HCT116 (cell line): ENCODE results near the gene FRRS1. TPM values are rescaled to one million over a fixed set of nuclear protein-coding genes. Genes with fewer than 3 reads are reported as not detected.
A peak's percentile ranks its signal among the peaks of the same experiment; 100 is the strongest.

Experiments
- ATAC-seq: fragments of 200-7000 bp; cut with Tn5 transposase; 2 replicates; pipeline ENCODE4 v1.9.1; 2020; ENCODE audit warnings: mild to moderate bottlenecking, moderate library complexity
- BruUV-seq: library from RNA; stranded (reverse); fragments of 400-500 nt; replicated peaks from 2 replicates; lab custom pipeline; 2021; lab: Mats Ljungman, UMichigan
- CTCF ChIA-PET: fragments of 300-600 bp; sonication (Branson Sonifier 250); formaldehyde crosslinking; loops from one replicate; lab custom pipeline; 2021; ENCODE audit warnings: antibody characterized with exemption; lab: Charles Lee
- POLR2A ChIA-PET: fragments of 300-600, 350-600 bp; sonication (Branson Sonifier 250); formaldehyde crosslinking; loops from one replicate; lab custom pipeline; 2021; ENCODE audit warnings: antibody characterized with exemption; lab: Charles Lee
- RAD21 ChIA-PET, 2 experiments: fragments of 300-600 bp; sonication (Branson Sonifier 250); formaldehyde crosslinking; loops; one replicate each; lab custom pipeline; 2023; ENCODE audit warnings: low total read pairs in 2 of 2; ENCODE audit not compliant: uncharacterized antibody in 2 of 2, unreplicated experiment in 2 of 2, low non-redundant PET in 1 of 2; lab: Charles Lee
- DNase-seq: peaks from one replicate; pipeline ENCODE4 v3.0.0-alpha.2; 2010; ENCODE audit warnings: low read depth, low spot score
- H2AFZ ChIP-seq: fragments of 200-600 bp; shearing (Covaris generic), sonication (generic); 2 replicates; pipeline ENCODE4 v1.6.1; 2017; ENCODE audit warnings: low read depth, mixed run types, mixed read lengths, antibody characterized with exemption, low read length; ENCODE audit not compliant: poor library complexity, severe bottlenecking
- H3K27ac ChIP-seq: 2 replicates; pipeline ENCODE4 v1.5.1; 2012; ENCODE audit warnings: low read depth, low read length
- H3K27me3 ChIP-seq: fragments of 200-600 bp; sonication (generic); 2 replicates; pipeline ENCODE4 v1.6.1; 2016; ENCODE audit warnings: mixed run types, low read length, mixed read lengths; ENCODE audit not compliant: insufficient read depth
- H3K36me3 ChIP-seq, 2 experiments: fragments of 200-500 bp in 1 of 2; fragments of 200-600 bp in 1 of 2; sonication (Bioruptor generic) in 1 of 2; sonication (generic) in 1 of 2; 2 replicates each; pipeline versions ENCODE4 v1.5.1 to v1.6.1; 2014 to 2016; ENCODE audit warnings: low read length in 2 of 2, inconsistent platforms in 1 of 2, mixed read lengths in 1 of 2, mixed run types in 1 of 2; ENCODE audit not compliant: insufficient read depth in 2 of 2, control insufficient read depth in 1 of 2
- H3K4me1 ChIP-seq, 2 experiments: fragments of 200-600 bp in 1 of 2; sonication (generic) in 1 of 2; 2 replicates each; pipeline versions ENCODE4 v1.5.1 to v1.6.1; 2012 to 2017; ENCODE audit warnings: low read length in 2 of 2, inconsistent platforms in 1 of 2, mild to moderate bottlenecking in 1 of 2, mixed read lengths in 1 of 2, mixed run types in 1 of 2, moderate library complexity in 1 of 2; ENCODE audit not compliant: insufficient read depth in 2 of 2, control insufficient read depth in 1 of 2
- H3K4me2 ChIP-seq: fragments of 200-600 bp; sonication (generic); 2 replicates; pipeline ENCODE4 v1.6.1; 2017; ENCODE audit warnings: mixed run types, low read length, mixed read lengths
- H3K4me3 ChIP-seq, 2 experiments: fragments of 200-600 bp in 1 of 2; sonication (generic) in 1 of 2; replicated peaks in 1 of 2; 2 replicates each; pipeline ENCODE4 v1.5.1; 2011 to 2016; ENCODE audit warnings: low read length in 2 of 2, control low read depth in 1 of 2, low read depth in 1 of 2, mild to moderate bottlenecking in 1 of 2, mixed read lengths in 1 of 2, mixed run types in 1 of 2
- H3K79me2 ChIP-seq: fragments of 200-600 bp; sonication (generic); 2 replicates; pipeline ENCODE4 v1.6.1; 2017; ENCODE audit warnings: mild to moderate bottlenecking, mixed run types, low read length, moderate library complexity, mixed read lengths; ENCODE audit not compliant: insufficient read depth
- H3K9ac ChIP-seq: fragments of 200-600 bp; sonication (generic); 2 replicates; pipeline ENCODE4 v1.6.1; 2016; ENCODE audit warnings: low read length, mixed read lengths
- H3K9me2 ChIP-seq: fragments of 200-600 bp; sonication (generic), shearing (Covaris generic); 2 replicates; pipeline ENCODE4 v1.6.1; 2017; ENCODE audit warnings: mixed run types, mild to moderate bottlenecking, moderate library complexity; ENCODE audit not compliant: insufficient read depth
- H3K9me3 ChIP-seq, 2 experiments: fragments of 200-500 bp in 1 of 2; fragments of 200-600 bp in 1 of 2; sonication (Bioruptor generic) in 1 of 2; sonication (generic) in 1 of 2; 2 replicates each; pipeline ENCODE4 v1.6.1; 2014 to 2017; ENCODE audit warnings: low read length in 2 of 2, mixed read lengths in 2 of 2, inconsistent platforms in 1 of 2, low read depth in 1 of 2, mild to moderate bottlenecking in 1 of 2, mixed run types in 1 of 2, moderate library complexity in 1 of 2; ENCODE audit not compliant: control insufficient read depth in 1 of 2, insufficient read depth in 1 of 2
- H4K20me1 ChIP-seq: fragments of 200-600 bp; sonication (generic), shearing (Covaris generic); 2 replicates; pipeline ENCODE4 v1.6.1; 2017; ENCODE audit warnings: mixed run types, mild to moderate bottlenecking, moderate library complexity; ENCODE audit not compliant: insufficient read depth
- ELF1 ChIP-seq: IDR thresholded peaks from 2 replicates; pipeline ENCODE4 v1.6.1; 2012; ENCODE audit warnings: low read depth, borderline replicate concordance
- EZH2 ChIP-seq: fragments of 200-600 bp; sonication (generic); IDR thresholded peaks from 2 replicates; pipeline ENCODE4 v1.6.1; 2017; ENCODE audit warnings: antibody characterized with exemption, mixed run types
- RAD21 ChIP-seq: IDR thresholded peaks from 2 replicates; pipeline ENCODE4 v1.6.1; 2012; ENCODE audit warnings: low read depth, mild to moderate bottlenecking
- TCF7L2 ChIP-seq: IDR thresholded peaks from 2 replicates; pipeline ENCODE4 v1.7.0; 2011; ENCODE audit warnings: borderline replicate concordance, inconsistent platforms; ENCODE audit not compliant: insufficient read depth, insufficient read length; ENCODE audit errors: extremely low read depth
- ZNF274 ChIP-seq: fragments of 200-500 bp; sonication (Bioruptor generic); IDR thresholded peaks from 2 replicates; pipeline ENCODE4 v1.6.1; 2014; ENCODE audit warnings: mild to moderate bottlenecking, low read depth, low read length, inconsistent platforms
- intact Hi-C: fragments of 100-400 bp; cut with micrococcal nuclease; formaldehyde crosslinking; loops from 2 replicates; pipeline ENCODE4 v1.10.0; 2022
- total RNA-seq: library from RNA; stranded (reverse); gene quantifications from one replicate; pipeline ENCODE4 v1.2.1, GENCODE V29; 2021; ENCODE audit not compliant: unreplicated experiment
- TF ChIP-seq, protein P1 (sequence below): IDR thresholded peaks from 2 replicates; pipeline ENCODE4 v1.6.1; 2012
- TF ChIP-seq, protein P2 (sequence below): IDR thresholded peaks from 2 replicates; pipeline ENCODE4 v1.6.1; 2012; ENCODE audit warnings: low read depth

Gene FRRS1
- total RNA-seq, 1 experiment from 2014 or later = 19.8 TPM

DNA sequence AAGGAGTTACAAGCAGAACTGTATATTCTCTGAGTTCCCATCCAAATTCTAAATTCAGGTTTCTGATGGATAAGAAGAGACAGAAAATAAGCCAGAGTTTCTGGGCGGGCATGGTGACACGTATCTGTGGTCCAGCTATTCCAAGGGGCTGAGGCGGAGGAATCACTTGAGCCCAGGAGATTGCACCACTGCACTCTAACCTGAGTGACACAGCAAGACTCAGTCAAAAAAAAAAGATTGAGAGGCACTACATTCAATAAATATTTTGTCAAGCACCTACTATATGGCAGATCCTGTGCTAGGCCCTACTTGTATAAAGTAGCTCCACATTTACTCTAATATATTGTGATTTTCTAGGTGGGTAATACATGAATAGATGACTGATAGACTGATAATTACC is 6.4 kb upstream of the FRRS1 start:
- H3K36me3 ChIP-seq = no peaks in the 10 kb centered on the region
- ATAC-seq (no peak), DNase-seq (no peak)
- H3K79me2 ChIP-seq = no peaks in the 10 kb centered on the region
- ChIA-PET CTCF (interaction anchor here (1.6 kb wide), 1 partner anchor 13 kb away, joined by 3 read pairs; no protein-coding TSS in a partner anchor), POLR2A (no interaction called here), RAD21 (no interaction called here)
- no peak overlapping the region for H3K27ac ChIP-seq
- no peaks in the 10 kb centered on the region for H3K9me3 ChIP-seq
- intact Hi-C loops = no loop called here
- no peaks in the 10 kb centered on the region for H3K9me2 ChIP-seq
- TF ChIP-seq ELF1 = no peak
- no peak for TF ChIP-seq TCF7L2
- no peak overlapping the region for H3K4me3 ChIP-seq
- H3K4me1 ChIP-seq = peaks cover 0 to 8% of the 10 kb centered on the region in 2 experiments; a peak in 2 of 4 replicates
- no peaks in the 10 kb centered on the region for H4K20me1 ChIP-seq
- no peak overlapping the region for H3K9ac ChIP-seq
- BruUV-seq = no TSS peak
- peak overlapping the region; percentile 99 for H2AFZ ChIP-seq
- no peak overlapping the region for H3K4me2 ChIP-seq
- H3K27me3 ChIP-seq = no peaks in the 10 kb centered on the region

DNA sequence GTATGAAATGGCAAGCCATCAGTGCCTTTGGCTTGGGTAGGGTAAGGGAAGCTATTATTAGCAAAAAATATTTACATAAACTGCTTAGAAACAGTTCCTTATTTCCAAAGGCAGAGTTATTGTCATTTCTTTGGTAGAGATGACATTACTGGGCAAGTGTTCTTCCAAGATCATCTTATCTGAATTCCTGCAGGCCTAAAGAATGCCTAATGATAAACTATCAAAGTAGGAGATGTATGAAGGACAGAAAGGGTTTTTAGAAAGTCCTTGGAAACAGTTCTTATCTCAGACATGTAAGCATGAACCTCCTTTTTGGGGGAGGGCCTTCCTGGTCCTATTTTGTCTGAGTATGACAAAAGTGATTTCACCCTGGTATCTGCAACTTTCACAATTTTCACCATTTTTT is 5.1 kb upstream of the FRRS1 start:
- TF ChIP-seq EZH2 (no peak), RAD21 (no peak), ZNF274 (no peak)
- TF ChIP-seq, protein P1, sequence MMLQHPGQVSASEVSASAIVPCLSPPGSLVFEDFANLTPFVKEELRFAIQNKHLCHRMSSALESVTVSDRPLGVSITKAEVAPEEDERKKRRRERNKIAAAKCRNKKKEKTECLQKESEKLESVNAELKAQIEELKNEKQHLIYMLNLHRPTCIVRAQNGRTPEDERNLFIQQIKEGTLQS = no peak
- TF ChIP-seq, protein P2, sequence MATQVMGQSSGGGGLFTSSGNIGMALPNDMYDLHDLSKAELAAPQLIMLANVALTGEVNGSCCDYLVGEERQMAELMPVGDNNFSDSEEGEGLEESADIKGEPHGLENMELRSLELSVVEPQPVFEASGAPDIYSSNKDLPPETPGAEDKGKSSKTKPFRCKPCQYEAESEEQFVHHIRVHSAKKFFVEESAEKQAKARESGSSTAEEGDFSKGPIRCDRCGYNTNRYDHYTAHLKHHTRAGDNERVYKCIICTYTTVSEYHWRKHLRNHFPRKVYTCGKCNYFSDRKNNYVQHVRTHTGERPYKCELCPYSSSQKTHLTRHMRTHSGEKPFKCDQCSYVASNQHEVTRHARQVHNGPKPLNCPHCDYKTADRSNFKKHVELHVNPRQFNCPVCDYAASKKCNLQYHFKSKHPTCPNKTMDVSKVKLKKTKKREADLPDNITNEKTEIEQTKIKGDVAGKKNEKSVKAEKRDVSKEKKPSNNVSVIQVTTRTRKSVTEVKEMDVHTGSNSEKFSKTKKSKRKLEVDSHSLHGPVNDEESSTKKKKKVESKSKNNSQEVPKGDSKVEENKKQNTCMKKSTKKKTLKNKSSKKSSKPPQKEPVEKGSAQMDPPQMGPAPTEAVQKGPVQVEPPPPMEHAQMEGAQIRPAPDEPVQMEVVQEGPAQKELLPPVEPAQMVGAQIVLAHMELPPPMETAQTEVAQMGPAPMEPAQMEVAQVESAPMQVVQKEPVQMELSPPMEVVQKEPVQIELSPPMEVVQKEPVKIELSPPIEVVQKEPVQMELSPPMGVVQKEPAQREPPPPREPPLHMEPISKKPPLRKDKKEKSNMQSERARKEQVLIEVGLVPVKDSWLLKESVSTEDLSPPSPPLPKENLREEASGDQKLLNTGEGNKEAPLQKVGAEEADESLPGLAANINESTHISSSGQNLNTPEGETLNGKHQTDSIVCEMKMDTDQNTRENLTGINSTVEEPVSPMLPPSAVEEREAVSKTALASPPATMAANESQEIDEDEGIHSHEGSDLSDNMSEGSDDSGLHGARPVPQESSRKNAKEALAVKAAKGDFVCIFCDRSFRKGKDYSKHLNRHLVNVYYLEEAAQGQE = no peak
- H4K20me1 ChIP-seq = no peaks in the 10 kb centered on the region
- H3K9me3 ChIP-seq = no peaks in the 10 kb centered on the region
- no peak overlapping the region for H2AFZ ChIP-seq
- RAD21 ChIA-PET = no interaction called here
- H3K9ac ChIP-seq = no peak overlapping the region
- H3K4me2 ChIP-seq = no peak overlapping the region
- H3K4me1 ChIP-seq = peaks cover 4 to 15% of the 10 kb centered on the region in 2 experiments; a peak in 3 of 4 replicates
- POLR2A ChIA-PET = no interaction called here
- intact Hi-C loops = no loop called here
- H3K4me3 ChIP-seq = no peak overlapping the region
- no TSS peak for BruUV-seq
- no peaks in the 10 kb centered on the region for H3K36me3 ChIP-seq
- ATAC-seq (no peak), DNase-seq (no peak)
- H3K79me2 ChIP-seq = no peaks in the 10 kb centered on the region
- H3K27ac ChIP-seq = no peak overlapping the region
- H3K9me2 ChIP-seq = no peaks in the 10 kb centered on the region
- no peaks in the 10 kb centered on the region for H3K27me3 ChIP-seq
- CTCF ChIA-PET = no interaction called here
